Measurements from ENCODE around the gene SSBP3.

- TF ChIP-seq CTCF (IDR thresholded peaks at IDR 0.05) (no peak), POLR2A (IDR thresholded peaks at IDR 0.05) (no peak)
Measured at GRCh38 chr1:54186056-54186455, 220.1 kb downstream of the SSBP3 start.

Data from tibial nerve (tissue), 3 donors.